Measurements from ENCODE around the gene ZNF865. TPM values are rescaled to one million over a fixed set of nuclear protein-coding genes. Genes with fewer than 3 reads are reported as not detected.
A peak's percentile ranks its signal among the peaks of the same experiment; 100 is the strongest.

ZNF865 gene
- total RNA-seq, 1 experiment from 2014 or later: 16.2 TPM

DNA sequence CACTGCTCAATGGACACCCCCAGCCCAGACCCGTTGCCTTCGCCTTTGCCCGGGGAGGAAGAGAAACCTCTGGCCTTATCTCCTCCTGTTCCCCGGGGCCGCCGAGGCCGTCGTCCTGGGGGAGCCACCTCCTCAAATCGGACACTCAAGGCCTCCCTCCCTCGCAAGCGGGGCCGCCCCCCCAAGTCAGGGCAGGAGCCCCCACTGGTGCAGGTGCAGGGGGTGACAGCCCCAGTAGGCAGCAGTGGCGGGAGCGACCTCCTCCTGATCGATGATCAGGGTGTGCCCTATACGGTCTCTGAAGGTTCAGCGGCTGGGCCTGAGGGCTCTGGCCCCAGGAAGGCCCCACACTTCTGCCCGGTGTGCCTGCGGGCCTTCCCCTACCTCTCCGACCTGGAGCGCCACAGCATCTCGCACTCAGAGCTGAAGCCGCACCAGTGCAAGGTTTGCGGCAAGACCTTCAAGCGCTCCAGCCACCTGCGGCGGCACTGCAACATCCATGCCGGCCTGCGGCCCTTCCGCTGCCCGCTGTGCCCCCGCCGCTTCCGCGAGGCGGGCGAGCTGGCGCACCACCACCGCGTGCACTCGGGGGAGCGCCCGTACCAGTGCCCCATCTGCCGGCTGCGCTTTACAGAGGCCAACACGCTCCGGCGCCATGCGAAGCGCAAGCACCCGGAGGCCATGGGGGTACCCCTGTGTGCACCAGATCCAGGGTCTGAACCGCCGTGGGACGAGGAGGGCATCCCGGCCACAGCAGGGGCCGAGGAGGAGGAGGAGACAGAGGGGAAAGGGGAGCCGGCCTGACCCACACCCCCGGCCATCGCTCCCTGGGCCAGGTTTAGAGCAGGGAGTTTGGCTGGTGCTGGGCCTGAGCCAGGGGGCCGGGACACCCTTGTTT, 3.1 kb upstream of the ZNF865 start:
- intact Hi-C loops (cut with micrococcal nuclease): no loop called here
- ChIA-PET RAD21 (ENCODE audit: low non-redundant PET in 1 of 2, low total read pairs in 2 of 2, uncharacterized antibody in 2 of 2, unreplicated experiment in 2 of 2) (no interaction called here), CTCF (no interaction called here), POLR2A (no interaction called here)
- BruUV-seq (replicated peaks): no TSS peak
- DNase-seq (ENCODE audit: low read depth, low spot score) (no peak), ATAC-seq (no peak)
- H3K27ac ChIP-seq (ENCODE audit: low read depth, low read length): peak overlapping the region; percentile 83; the same call in 1 of the 2 replicates
- no peaks in the 10 kb centered on the region for H4K20me1 ChIP-seq (ENCODE audit: insufficient read depth)
- peaks cover 20% of the 10 kb centered on the region for H3K79me2 ChIP-seq (ENCODE audit: insufficient read depth, low read length)
- H3K4me2 ChIP-seq (ENCODE audit: low read length): no peak overlapping the region
- peaks cover 33 to 55% of the 10 kb centered on the region in 2 experiments for H3K4me1 ChIP-seq (ENCODE audit: control insufficient read depth in 1 of 2, insufficient read depth in 2 of 2, low read length in 2 of 2)
- H3K9me2 ChIP-seq (ENCODE audit: insufficient read depth): no peaks in the 10 kb centered on the region
- TF ChIP-seq SP1 (IDR thresholded peaks at IDR 0.05; ENCODE audit: low read depth): no peak
- no peak for TF ChIP-seq EGR1 (IDR thresholded peaks at IDR 0.05; ENCODE audit: low read depth)
- no peak for TF ChIP-seq EZH2phosphoT487 (IDR thresholded peaks at IDR 0.05; ENCODE audit: borderline replicate concordance)
- no peak for TF ChIP-seq JUND (IDR thresholded peaks at IDR 0.05)
- TF ChIP-seq POLR2AphosphoS5 (IDR thresholded peaks at IDR 0.05; ENCODE audit: low read depth, low read length): no peak
- no peak for TF ChIP-seq ELF1 (IDR thresholded peaks at IDR 0.05; ENCODE audit: borderline replicate concordance, low read depth)
- TF ChIP-seq CBX3 (IDR thresholded peaks at IDR 0.05; ENCODE audit: low read depth): no peak
- no peak for TF ChIP-seq CEBPB (IDR thresholded peaks at IDR 0.05; ENCODE audit: low read depth)
- no peak for TF ChIP-seq FOSL1 (IDR thresholded peaks at IDR 0.05; ENCODE audit: low read depth)
- TF ChIP-seq SIN3A (IDR thresholded peaks at IDR 0.05; ENCODE audit: low read depth): no peak
- no peak for TF ChIP-seq TCF7L2 (IDR thresholded peaks at IDR 0.05; ENCODE audit: borderline replicate concordance, extremely low read depth, insufficient read depth, insufficient read length)
- no peak for TF ChIP-seq EZH2 (IDR thresholded peaks at IDR 0.05)
- TF ChIP-seq, protein P1, sequence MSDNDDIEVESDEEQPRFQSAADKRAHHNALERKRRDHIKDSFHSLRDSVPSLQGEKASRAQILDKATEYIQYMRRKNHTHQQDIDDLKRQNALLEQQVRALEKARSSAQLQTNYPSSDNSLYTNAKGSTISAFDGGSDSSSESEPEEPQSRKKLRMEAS (IDR thresholded peaks at IDR 0.05): no peak
- H3K36me3 ChIP-seq (ENCODE audit: control insufficient read depth in 1 of 2, insufficient read depth in 2 of 2, low read length in 2 of 2): peaks cover 0 to 3% of the 10 kb centered on the region in 2 experiments; a peak in 2 of 4 replicates
- H3K9ac ChIP-seq (ENCODE audit: low read length): no peak overlapping the region
- no peaks in the 10 kb centered on the region for H3K27me3 ChIP-seq (ENCODE audit: insufficient read depth, low read length)
- H3K9me3 ChIP-seq (ENCODE audit: control insufficient read depth in 1 of 2, insufficient read depth in 1 of 2, low read depth in 1 of 2, low read length in 2 of 2): no peaks in the 10 kb centered on the region
- no peak overlapping the region for H2AFZ ChIP-seq (ENCODE audit: low read depth, low read length, poor library complexity, severe bottlenecking)
- H3K4me3 ChIP-seq (replicated peaks in 1 of 2; ENCODE audit: low read depth in 1 of 2, low read length in 2 of 2): no peak overlapping the region
